HG03571 (cell line): ENCODE measurements around the gene PSMB7.

Experiments
- ATAC-seq: cut with Tn5 transposase; IDR thresholded peaks from one replicate; pipeline ENCODE4 v1.9.1; 2021; ENCODE audit not compliant: unreplicated experiment

PSMB7 gene

GRCh38 chr9:124346347-124347163 lies 68.7 kb downstream of the PSMB7 start:
- no peak for ATAC-seq

- no peak for ATAC-seq
Measured at GRCh38 chr9:124345751-124346281, 69.4 kb downstream of the PSMB7 start.

- no peak for ATAC-seq
Measured at GRCh38 chr9:124345063-124345462, 70.2 kb downstream of the PSMB7 start.

GRCh38 chr9:124344291-124345050 lies 70.8 kb downstream of the PSMB7 start:
- no peak for ATAC-seq

GRCh38 chr9:124343533-124344290 lies 71.5 kb downstream of the PSMB7 start:
- no peak for ATAC-seq

- ATAC-seq, result no peak
Measured at GRCh38 chr9:124342776-124343485, 72.3 kb downstream of the PSMB7 start.

GRCh38 chr9:124342402-124342775 lies 72.9 kb downstream of the PSMB7 start:
- no peak for ATAC-seq

GRCh38 chr9:124341455-124342170 lies 73.6 kb downstream of the PSMB7 start:
- no peak for ATAC-seq

GRCh38 chr9:124340219-124341069 lies 74.8 kb downstream of the PSMB7 start:
- ATAC-seq, result no peak

GRCh38 chr9:124339603-124340146 lies 75.6 kb downstream of the PSMB7 start:
- no peak for ATAC-seq

- ATAC-seq, result no peak
Measured at GRCh38 chr9:124337562-124337961, 77.7 kb downstream of the PSMB7 start.

- ATAC-seq, result no peak
Measured at GRCh38 chr9:124335320-124335707, 79.9 kb downstream of the PSMB7 start.

- no peak for ATAC-seq
Measured at GRCh38 chr9:124334568-124335319, 80.5 kb downstream of the PSMB7 start.

- no peak for ATAC-seq
Measured at GRCh38 chr9:124333203-124333579, 82.1 kb downstream of the PSMB7 start.

GRCh38 chr9:124332361-124333202 lies 82.7 kb downstream of the PSMB7 start:
- ATAC-seq, result no peak

GRCh38 chr9:124331580-124331979 lies 83.7 kb downstream of the PSMB7 start:
- no peak for ATAC-seq

GRCh38 chr9:124330011-124330697 lies 85.1 kb downstream of the PSMB7 start:
- no peak for ATAC-seq
